Activated T-helper 17 cell treated with anti-CD3 and anti-CD28 coated beads, Interleukin-2, amount 50 U/mL, for 72 hours (primary cell): ENCODE results near the gene IL10. TPM values are rescaled to one million over a fixed set of nuclear protein-coding genes. Genes with fewer than 3 reads are reported as not detected.
A peak's percentile ranks its signal among the peaks of the same experiment; 100 is the strongest.
"Not testable (repeated sequence)": the region's sequence is repeated elsewhere in the genome, so short reads cannot be mapped to it uniquely, and the experiment has no call there.

Experiments
- ATAC-seq: fragments of 150-1000 bp; cut with Tn5 transposase; replicated peaks from 2 replicates; pipeline ENCODE4 v1.10.0; 2021; ENCODE audit warnings: mild to moderate bottlenecking, moderate library complexity
- H3K27ac Mint-ChIP-seq: one replicate; pipeline ENCODE4 v1.8.0; 2022; ENCODE audit warnings: mixed read lengths
- H3K27me3 Mint-ChIP-seq: one replicate; pipeline ENCODE4 v1.8.0; 2022; ENCODE audit warnings: mixed read lengths
- H3K36me3 Mint-ChIP-seq: one replicate; pipeline ENCODE4 v1.8.0; 2022; ENCODE audit warnings: low read depth, mild to moderate bottlenecking, mixed read lengths
- H3K4me1 Mint-ChIP-seq: one replicate; pipeline ENCODE4 v1.8.0; 2022; ENCODE audit warnings: mixed read lengths
- H3K4me3 Mint-ChIP-seq: one replicate; pipeline ENCODE4 v1.8.0; 2022; ENCODE audit warnings: mild to moderate bottlenecking, mixed read lengths
- H3K9me3 Mint-ChIP-seq: one replicate; pipeline ENCODE4 v1.8.0; 2022; ENCODE audit warnings: mixed read lengths
- total RNA-seq, 2 donors: library from RNA; stranded (reverse); gene quantifications; one replicate each; pipeline ENCODE4 v1.2.3, GENCODE V29; 2022

IL10 gene
- total RNA-seq, 2 donors from 2014 or later: 1.8 to 3.2 TPM

GRCh38 chr1:206784471-206784903 lies 12.2 kb upstream of the IL10 start:
- ATAC-seq: peak; percentile 85
- Mint-ChIP-seq H3K4me3 (peak overlapping the region; percentile 55), H3K9me3 (no peaks in the 10 kb centered on the region), H3K36me3 (peaks cover 6% of the 10 kb centered on the region), H3K27ac (peak overlapping the region; percentile 77), H3K4me1 (peaks cover 45% of the 10 kb centered on the region), H3K27me3 (no peaks in the 10 kb centered on the region)

DNA sequence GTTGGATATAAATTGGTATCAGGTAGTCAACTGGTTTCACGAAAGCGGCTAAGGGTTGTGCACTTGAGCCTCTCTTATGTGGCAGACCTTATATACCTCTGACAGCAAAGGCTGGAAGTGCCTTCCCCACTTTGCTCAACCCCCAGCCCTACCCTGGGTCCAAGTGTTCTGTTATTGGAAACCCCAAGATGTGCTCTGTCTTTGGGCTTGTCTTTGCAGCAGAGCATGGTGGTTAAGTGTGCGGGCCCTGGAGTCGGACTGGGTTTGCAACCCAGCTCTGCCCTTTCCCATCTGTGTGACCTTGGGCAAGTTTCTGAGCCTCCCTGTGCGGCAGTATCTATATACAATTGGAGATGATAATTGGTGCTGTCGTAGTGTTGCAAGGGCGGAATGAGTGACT lies 11.2 kb upstream of the IL10 start:
- peaks cover 45% of the 10 kb centered on the region for H3K4me1 Mint-ChIP-seq
- H3K4me3 Mint-ChIP-seq: no peak overlapping the region
- no peaks in the 10 kb centered on the region for H3K9me3 Mint-ChIP-seq
- no peaks in the 10 kb centered on the region for H3K27me3 Mint-ChIP-seq
- H3K27ac Mint-ChIP-seq: no peak overlapping the region
- H3K36me3 Mint-ChIP-seq: peaks cover 6% of the 10 kb centered on the region
- ATAC-seq: no peak

DNA sequence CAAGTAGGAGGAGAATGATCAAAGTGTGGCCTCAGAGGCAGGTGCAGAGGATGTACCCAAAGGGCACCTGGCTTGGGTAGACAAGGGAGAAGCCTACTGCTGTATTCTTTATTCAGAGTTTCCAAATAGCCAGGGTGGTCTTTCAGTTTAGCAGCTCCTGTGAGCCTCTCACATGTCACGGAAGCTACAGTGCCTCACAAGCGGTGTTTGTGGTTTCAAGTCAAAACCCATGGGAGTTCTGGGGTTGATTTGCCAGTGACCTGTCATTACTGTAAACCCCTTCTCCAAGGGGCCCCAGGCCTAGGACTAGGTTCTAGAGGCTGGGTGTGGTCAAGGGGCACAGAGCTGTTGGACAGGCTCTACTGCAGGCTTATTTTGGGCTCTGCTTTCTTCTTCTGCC lies 10.2 kb upstream of the IL10 start:
- peak; percentile 8 for ATAC-seq
- H3K4me1 Mint-ChIP-seq: peaks cover 38% of the 10 kb centered on the region
- no peaks in the 10 kb centered on the region for H3K9me3 Mint-ChIP-seq
- H3K27me3 Mint-ChIP-seq: no peaks in the 10 kb centered on the region
- peaks cover 6% of the 10 kb centered on the region for H3K36me3 Mint-ChIP-seq
- no peak overlapping the region for H3K27ac Mint-ChIP-seq
- no peak overlapping the region for H3K4me3 Mint-ChIP-seq

GRCh38 chr1:206779638-206780037 lies 7.3 kb upstream of the IL10 start:
- H3K4me1 Mint-ChIP-seq: peaks cover 16% of the 10 kb centered on the region
- no peaks in the 10 kb centered on the region for H3K27me3 Mint-ChIP-seq
- H3K27ac Mint-ChIP-seq: no peak overlapping the region
- H3K36me3 Mint-ChIP-seq: peaks cover 5% of the 10 kb centered on the region
- no peak for ATAC-seq
- H3K9me3 Mint-ChIP-seq: no peaks in the 10 kb centered on the region
- no peak overlapping the region for H3K4me3 Mint-ChIP-seq

DNA sequence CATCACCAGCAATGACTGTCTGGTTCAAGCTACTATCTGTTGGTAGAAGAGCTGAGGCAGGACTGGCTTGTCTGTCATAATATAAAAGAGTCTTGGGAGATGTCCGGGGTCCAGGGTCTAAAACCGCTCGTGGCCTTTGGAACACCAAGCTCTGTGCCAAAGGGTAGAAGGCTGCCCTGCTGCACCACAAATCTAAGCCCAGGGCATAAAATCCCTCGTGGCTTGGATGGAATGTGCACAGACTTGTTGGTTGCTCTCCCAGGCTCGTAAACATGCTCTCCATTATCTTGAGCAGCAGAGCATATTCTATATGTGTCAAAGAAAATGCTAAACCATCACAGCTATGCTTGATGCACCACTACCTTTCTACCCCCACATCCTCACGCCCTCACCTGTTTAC lies 6.6 kb upstream of the IL10 start:
- H3K4me3 Mint-ChIP-seq, H3K9me3 Mint-ChIP-seq, H3K27ac Mint-ChIP-seq, H3K4me1 Mint-ChIP-seq, H3K36me3 Mint-ChIP-seq, H3K27me3 Mint-ChIP-seq, ATAC-seq: not testable (repeated sequence)

- Mint-ChIP-seq H3K4me1 (peaks cover 4% of the 10 kb centered on the region), H3K4me3 (no peak overlapping the region), H3K27ac (no peak overlapping the region), H3K9me3 (no peaks in the 10 kb centered on the region), H3K36me3 (no peaks in the 10 kb centered on the region), H3K27me3 (no peaks in the 10 kb centered on the region)
- ATAC-seq: no peak
These were observed 5.7 kb upstream of the IL10 start for GRCh38 chr1:206778031-206778430.

- ATAC-seq: no peak
- Mint-ChIP-seq H3K36me3 (no peaks in the 10 kb centered on the region), H3K27me3 (peaks cover 6% of the 10 kb centered on the region), H3K4me1 (peaks cover 13% of the 10 kb centered on the region), H3K9me3 (no peaks in the 10 kb centered on the region), H3K4me3 (no peak overlapping the region), H3K27ac (no peak overlapping the region)
These were observed 3.9 kb upstream of the IL10 start for GRCh38 chr1:206776229-206776628.

GRCh38 chr1:206774093-206774492 lies 1.8 kb upstream of the IL10 start:
- peaks cover 10% of the 10 kb centered on the region for H3K27me3 Mint-ChIP-seq
- H3K27ac Mint-ChIP-seq: no peak overlapping the region
- no peak for ATAC-seq
- no peaks in the 10 kb centered on the region for H3K9me3 Mint-ChIP-seq
- H3K36me3 Mint-ChIP-seq: no peaks in the 10 kb centered on the region
- H3K4me3 Mint-ChIP-seq: no peak overlapping the region
- peaks cover 34% of the 10 kb centered on the region for H3K4me1 Mint-ChIP-seq

DNA sequence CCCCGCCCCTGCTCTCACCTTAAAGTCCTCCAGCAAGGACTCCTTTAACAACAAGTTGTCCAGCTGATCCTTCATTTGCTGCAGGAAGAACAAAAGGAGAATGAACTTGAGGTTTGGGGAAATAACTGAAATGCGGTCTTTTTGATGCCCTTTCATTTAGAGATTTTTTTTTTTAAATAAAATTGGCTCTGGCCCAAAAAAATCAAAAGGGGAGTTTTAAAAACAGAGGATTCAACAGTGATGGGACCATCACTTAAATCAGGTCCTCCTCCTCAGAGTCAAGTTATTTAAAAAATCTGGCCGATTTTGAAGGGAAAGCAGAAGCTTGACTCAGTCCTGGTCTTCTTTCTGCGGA lies 979 bp downstream of the IL10 start:
- no peaks in the 10 kb centered on the region for H3K9me3 Mint-ChIP-seq
- peaks cover 10% of the 10 kb centered on the region for H3K27me3 Mint-ChIP-seq
- H3K4me1 Mint-ChIP-seq: peaks cover 51% of the 10 kb centered on the region
- H3K27ac Mint-ChIP-seq: no peak overlapping the region
- no peak for ATAC-seq
- H3K36me3 Mint-ChIP-seq: no peaks in the 10 kb centered on the region
- peak overlapping the region; percentile 40 for H3K4me3 Mint-ChIP-seq

DNA sequence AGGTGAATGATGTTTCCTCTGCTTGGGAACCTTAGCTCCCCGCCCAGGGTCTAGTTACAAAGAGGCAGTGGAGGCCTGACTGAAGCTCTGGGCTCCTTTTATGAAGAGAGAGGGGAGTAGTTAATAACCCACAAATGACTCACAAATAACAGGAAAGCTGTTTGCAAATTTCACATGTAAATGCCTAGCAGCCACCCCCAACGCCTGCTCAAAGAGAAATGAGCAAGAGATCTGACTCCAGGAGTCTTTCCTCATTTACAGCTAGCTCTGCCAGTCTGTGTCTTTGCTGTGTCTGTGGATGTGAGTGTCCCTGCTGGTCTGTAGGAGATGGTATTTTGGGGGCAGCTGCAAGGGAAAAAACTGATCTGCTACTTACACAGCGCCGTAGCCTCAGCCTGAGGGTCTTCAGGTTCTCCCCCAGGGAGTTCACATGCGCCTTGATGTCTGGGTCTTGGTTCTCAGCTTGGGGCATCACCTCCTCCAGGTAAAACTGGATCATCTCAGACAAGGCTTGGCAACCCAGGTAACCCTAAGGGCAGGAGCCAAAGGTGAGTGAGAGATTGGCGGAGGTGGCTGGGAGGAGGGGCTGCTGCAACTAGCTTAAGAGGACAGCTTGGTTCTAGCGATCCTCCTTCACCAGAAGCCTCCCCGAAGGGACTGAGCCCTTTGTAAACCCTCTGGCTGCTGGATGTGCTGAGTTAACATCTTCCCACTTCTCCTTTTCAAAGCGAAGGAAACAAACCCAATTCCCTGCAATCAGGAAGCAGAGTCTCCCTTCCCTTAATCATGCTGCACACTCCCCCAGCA lies 1.6 kb downstream of the IL10 start, which contains the start of gene IL19:
IL19 (plus strand) TSS at position 243 of the 807 bp plus-strand sequence. CDS start 65,890 bp downstream, outside the sequence.
- no peaks in the 10 kb centered on the region for H3K36me3 Mint-ChIP-seq
- H3K4me1 Mint-ChIP-seq: peaks cover 57% of the 10 kb centered on the region
- peak within 1 kb of the TSS; percentile 40 for H3K4me3 Mint-ChIP-seq
- H3K27me3 Mint-ChIP-seq: peaks cover 10% of the 10 kb centered on the region
- no peak within 1 kb of the TSS for H3K27ac Mint-ChIP-seq
- no peak for ATAC-seq
- no peaks in the 10 kb centered on the region for H3K9me3 Mint-ChIP-seq

GRCh38 chr1:206769304-206769731 lies 3.0 kb downstream of the IL10 start:
- H3K36me3 Mint-ChIP-seq: no peaks in the 10 kb centered on the region
- no peaks in the 10 kb centered on the region for H3K9me3 Mint-ChIP-seq
- peaks cover 59% of the 10 kb centered on the region for H3K4me1 Mint-ChIP-seq
- H3K4me3 Mint-ChIP-seq: peak overlapping the region; percentile 40
- no peak overlapping the region for H3K27ac Mint-ChIP-seq
- H3K27me3 Mint-ChIP-seq: peaks cover 10% of the 10 kb centered on the region
- ATAC-seq: peak; percentile 77

DNA sequence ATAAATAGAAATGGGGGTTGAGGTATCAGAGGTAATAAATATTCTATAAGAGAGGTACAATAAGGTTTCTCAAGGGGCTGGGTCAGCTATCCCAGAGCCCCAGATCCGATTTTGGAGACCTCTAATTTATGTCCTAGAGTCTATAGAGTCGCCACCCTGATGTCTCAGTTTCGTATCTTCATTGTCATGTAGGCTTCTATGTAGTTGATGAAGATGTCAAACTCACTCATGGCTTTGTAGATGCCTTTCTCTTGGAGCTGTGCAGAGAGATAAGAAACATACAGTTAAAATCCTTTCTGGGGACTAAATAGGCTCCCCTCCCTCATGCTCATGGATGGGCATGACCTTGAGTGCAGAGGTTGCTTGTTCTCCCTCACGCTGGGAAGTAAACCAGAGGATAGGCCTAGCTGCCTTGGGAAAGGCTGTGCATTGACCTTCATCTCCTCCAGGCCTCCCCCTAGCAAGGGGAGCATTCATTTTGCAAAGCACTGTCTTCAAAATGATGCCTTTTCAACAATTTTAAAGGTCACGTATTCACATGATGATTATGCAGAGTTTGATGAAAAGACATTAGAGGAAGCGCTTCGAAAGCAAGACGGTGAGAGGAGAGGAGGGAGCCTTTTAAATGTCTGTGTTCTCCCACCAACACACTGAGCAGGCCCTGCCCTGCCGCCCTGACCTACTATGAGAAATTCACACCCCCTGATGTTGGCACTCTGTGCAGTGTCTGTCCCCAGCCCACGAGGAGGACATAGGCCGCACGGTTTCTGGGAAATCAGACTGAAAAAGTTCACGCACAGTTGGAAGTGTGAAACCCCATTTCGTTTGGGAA lies 3.6 kb downstream of the IL10 start:
- Mint-ChIP-seq H3K4me3 (peak overlapping the region; percentile 55), H3K36me3 (no peaks in the 10 kb centered on the region), H3K9me3 (no peaks in the 10 kb centered on the region), H3K27me3 (peaks cover 10% of the 10 kb centered on the region), H3K4me1 (peaks cover 59% of the 10 kb centered on the region), H3K27ac (no peak overlapping the region)
- ATAC-seq: no peak

- Mint-ChIP-seq H3K27me3 (peaks cover 4% of the 10 kb centered on the region), H3K9me3 (no peaks in the 10 kb centered on the region), H3K4me3 (peak overlapping the region; percentile 55), H3K36me3 (no peaks in the 10 kb centered on the region), H3K27ac (peak overlapping the region; percentile 80), H3K4me1 (peaks cover 54% of the 10 kb centered on the region)
- peak; percentile 81 for ATAC-seq
These were observed 5.9 kb downstream of the IL10 start for GRCh38 chr1:206766251-206766856.

- Mint-ChIP-seq H3K4me3 (peak overlapping the region; percentile 55), H3K4me1 (peaks cover 48% of the 10 kb centered on the region)
- H3K9me3 Mint-ChIP-seq, H3K36me3 Mint-ChIP-seq, H3K27ac Mint-ChIP-seq, H3K27me3 Mint-ChIP-seq: not testable (repeated sequence)
- ATAC-seq: peak; percentile 24
These were observed 6.5 kb downstream of the IL10 start for GRCh38 chr1:206765771-206766170.
